LHCN-M2 (cell line): Measurements from ENCODE around the gene CXCR4. TPM values are rescaled to one million over a fixed set of nuclear protein-coding genes. Genes with fewer than 3 reads are reported as not detected.
"Not testable (repeated sequence)": the region's sequence is repeated elsewhere in the genome, so short reads cannot be mapped to it uniquely, and the experiment has no call there.

Source experiments
- DNase-seq: peaks from one replicate; pipeline ENCODE4 v3.0.0-alpha.2; 2012; ENCODE audit warnings: low read depth
- total RNA-seq: library from RNA; depleted of rRNA; stranded (reverse); fragments of >200 nt; gene quantifications from 2 replicates; pipeline ENCODE4 v1.2.3, GENCODE V29; 2014

Gene CXCR4
- total RNA-seq, 1 experiment from 2014 or later, result not detected

GRCh38 chr2:136115183-136115761 is 2.7 kb downstream of the CXCR4 start:
- DNase-seq, result no peak

DNA sequence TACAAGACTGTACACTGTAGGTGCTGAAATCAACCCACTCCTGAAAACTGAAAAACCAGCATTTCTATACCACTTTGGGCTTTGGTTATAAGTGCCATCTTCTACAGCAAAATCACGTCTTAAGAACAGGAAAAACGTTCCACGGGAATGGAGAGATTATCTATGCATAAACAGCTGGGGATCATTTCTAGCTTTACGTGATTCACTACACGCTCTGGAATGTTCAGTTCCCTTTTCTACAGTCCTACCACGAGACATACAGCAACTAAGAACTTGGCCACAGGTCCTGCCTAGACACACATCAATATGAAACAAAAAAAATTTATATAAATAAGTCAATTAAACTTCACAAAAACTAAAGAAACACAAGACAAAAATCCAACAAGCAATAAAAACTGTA is 3.6 kb downstream of the CXCR4 start:
- DNase-seq, result no peak

DNA sequence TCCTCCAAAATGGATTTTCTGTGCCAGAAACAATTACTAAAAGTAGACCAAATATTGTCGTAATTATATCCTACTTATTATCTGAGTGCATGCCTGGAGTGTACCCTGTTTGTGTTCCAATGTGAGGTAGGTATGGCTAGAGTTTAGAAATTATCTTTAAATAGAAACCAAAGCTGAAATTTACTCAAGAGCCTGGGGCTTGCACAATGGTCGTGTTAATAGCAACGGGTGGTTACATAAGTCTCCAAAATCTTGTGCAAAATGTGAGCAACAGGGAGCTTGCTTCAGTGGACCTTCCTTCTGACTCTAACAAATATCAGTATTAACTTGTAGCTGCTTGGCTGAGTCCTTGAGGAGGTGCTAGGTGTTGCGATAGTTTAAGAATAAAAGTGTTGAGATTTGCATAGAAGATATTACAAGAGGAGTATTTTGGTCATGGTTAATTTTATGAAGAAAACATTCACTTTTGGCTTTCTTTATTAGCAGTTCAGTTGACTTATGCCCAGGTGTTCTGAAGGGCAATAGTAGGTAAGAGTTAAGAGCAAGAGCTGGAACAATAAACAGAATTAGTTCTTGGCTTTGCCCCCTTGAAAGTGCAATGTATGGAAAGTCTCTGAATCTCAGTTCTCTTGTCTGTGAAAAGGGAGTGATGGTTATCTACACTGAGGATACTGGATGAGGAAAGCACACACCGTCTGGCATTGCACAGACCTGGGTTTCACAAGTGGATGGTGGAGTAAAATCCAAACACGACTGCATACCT is 4.6 kb downstream of the CXCR4 start:
- no peak for DNase-seq

DNA sequence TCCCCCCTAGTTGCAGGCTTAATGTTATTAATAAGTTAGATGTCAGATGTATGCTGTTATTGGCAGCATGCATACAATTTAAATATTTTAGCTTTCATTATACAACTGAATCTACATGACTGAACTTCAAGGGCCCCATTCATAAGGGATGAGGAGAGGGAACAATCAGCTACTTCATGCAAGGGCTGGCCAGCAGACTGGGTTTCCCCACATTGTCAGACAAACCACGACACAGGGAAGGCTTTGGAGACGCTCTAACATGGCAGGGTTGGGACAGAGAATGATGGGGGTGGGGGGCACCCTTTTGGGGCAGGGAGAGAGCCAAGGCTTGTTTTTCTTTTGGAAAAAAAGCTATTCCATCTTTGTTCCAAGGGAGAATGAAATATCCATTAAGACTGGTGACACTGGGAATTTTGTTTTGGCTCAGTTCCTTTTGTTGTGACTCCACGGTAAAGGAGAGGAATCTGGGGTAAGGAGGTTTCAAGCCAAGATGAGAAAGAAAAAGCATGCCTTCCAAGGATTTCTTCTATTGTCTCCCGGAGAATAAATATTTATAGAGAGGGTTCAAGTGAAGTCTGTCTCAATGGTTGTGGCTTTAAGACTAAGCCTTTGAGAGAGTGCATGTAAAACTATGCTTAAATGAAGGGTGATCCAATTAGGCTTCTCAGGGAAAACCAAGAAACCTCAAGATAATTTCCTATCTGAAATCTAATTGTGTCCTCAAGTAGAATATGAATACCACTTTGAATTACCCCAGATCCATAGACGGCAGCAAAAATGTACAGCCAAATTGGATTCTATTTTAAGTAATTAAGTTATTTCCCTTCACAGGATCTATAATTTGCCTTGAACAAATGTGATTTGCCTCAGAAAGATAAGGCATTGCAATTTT is 5.4 kb downstream of the CXCR4 start:
- no peak for DNase-seq

DNA sequence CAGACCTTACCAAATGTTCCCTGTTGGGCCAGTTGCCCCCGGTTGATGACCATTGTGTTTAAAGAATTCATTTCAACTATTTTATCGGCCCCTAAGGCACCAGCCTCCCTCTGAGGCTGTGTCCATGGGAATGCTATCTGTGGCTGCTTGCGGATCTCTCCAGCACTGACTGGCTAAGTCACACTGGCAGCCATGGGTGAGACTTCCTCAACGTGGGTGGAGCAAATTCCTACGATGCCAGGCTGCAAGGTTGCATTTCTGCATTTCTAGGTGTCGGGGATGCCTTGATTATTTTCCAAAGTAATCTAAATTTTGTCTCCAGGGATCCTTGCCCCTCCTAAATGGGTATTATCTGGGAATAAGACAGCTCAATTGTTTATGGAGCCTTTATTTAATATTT is 6.2 kb downstream of the CXCR4 start:
- no peak for DNase-seq

DNA sequence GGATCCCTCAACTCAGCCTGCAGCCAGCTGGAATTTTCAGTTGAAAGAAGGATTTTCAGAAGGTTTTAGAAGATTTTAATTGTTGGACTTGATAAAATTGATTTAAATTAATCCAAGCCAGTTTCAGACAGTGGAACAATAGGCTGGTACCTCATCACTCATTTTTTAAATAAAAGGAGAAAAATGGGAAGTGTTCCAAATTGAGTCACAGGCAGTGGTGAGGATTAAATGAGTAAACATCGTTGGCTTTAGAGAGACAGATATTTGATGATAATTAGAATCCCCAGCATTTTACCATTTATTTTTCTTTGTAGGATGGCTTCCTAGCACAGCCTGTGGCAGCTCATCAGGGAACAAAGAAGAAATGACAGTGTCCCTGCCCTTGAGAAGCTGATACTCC is 7.4 kb downstream of the CXCR4 start:
- no peak for DNase-seq

- no peak for DNase-seq
These were observed 9.5 kb downstream of the CXCR4 start for GRCh38 chr2:136108463-136108862.

- DNase-seq, result no peak
These were observed 10.6 kb downstream of the CXCR4 start for GRCh38 chr2:136107051-136108033.

GRCh38 chr2:136106505-136106904 is 11.4 kb downstream of the CXCR4 start:
- DNase-seq, result no peak

DNA sequence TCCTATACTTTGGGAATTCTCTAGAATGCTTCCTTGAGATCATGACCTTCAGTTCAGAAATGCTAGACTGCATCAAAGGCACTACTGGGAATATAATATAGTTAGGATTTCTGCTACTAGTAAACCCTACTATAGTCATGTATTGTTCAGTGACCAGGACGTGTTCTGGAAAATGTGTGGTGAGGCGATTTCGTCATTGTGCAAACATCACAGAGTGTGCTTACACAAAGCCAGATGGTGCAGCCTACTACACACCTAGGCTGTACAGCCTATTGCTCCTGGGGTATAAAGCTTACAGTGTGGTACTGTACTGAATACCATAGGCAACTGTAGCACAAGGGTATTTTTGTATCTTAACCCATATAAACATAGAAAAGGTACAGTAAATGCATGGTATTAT is 13.0 kb downstream of the CXCR4 start:
- no peak for DNase-seq

GRCh38 chr2:136101042-136101441 is 16.9 kb downstream of the CXCR4 start:
- no peak for DNase-seq

DNA sequence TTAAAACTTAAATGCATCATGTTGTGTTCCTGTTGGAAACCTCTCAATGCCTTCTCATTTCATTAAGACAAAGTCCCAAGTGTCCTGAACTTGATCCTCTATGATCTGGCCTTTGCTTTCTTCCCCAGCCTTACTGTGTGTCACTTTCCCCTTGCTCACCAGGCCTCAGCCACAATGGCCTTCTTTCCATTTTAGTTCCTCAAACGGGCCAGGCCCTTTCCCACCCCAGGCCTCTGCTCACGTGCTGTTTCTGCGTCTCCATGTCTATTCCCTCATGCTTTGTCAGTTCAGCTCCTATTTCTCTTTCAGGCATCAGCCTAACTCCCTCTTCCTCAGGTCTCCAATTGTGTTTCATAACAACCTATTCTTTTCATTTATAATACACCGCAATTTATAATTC is 19.5 kb downstream of the CXCR4 start:
- no peak for DNase-seq

DNA sequence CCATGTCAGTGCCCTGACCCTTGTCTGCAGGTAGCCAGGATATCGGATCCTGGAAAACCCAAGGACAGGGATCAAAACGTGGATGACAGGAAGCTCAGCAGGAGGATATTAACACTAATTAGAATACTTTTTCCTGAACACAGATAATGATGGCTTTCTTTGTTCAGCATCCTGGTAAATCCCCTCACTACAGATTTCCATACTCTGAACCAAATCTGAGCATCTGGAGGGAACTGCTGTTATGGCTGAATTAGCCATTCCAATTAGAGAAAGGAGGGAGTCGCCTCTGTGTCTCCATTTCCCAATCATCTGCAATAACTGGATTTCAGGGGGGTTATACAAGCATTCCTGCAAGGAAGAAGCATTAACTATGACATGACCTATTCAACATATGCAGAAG is 24.4 kb downstream of the CXCR4 start:
- DNase-seq, result no peak

- no peak for DNase-seq
These were observed 26.1 kb downstream of the CXCR4 start for GRCh38 chr2:136091899-136092298.

DNA sequence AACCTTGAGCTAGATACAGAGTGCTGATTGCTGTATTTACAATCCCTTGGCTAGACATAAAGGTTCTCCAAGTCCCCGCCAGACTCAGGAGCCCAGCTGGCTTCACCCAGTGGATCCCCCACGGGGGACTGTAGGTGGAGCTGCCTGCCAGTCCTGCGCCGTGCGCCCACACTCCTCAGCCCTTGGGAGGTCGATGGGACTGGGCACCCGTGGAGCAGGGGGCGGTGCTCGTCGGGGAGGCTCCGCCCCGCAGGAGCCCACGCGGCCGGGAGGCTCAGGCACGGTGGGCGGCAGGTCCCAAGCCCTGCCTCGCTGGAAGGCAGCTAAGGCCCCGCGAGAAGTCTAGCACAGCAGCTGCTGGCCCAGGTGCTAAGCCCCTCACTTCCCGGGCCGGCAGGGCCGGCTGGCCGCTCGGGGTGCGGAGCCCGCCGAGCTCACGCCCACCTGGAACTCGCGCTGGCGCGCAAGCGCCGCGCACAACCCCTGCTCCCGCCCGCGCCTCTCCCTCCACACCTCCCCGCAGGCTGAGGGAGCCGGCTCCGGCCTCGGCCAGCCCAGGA is 30.0 kb downstream of the CXCR4 start:
- not testable (repeated sequence) for DNase-seq

GRCh38 chr2:136086253-136087016 is 31.5 kb downstream of the CXCR4 start:
- DNase-seq, result no peak

DNA sequence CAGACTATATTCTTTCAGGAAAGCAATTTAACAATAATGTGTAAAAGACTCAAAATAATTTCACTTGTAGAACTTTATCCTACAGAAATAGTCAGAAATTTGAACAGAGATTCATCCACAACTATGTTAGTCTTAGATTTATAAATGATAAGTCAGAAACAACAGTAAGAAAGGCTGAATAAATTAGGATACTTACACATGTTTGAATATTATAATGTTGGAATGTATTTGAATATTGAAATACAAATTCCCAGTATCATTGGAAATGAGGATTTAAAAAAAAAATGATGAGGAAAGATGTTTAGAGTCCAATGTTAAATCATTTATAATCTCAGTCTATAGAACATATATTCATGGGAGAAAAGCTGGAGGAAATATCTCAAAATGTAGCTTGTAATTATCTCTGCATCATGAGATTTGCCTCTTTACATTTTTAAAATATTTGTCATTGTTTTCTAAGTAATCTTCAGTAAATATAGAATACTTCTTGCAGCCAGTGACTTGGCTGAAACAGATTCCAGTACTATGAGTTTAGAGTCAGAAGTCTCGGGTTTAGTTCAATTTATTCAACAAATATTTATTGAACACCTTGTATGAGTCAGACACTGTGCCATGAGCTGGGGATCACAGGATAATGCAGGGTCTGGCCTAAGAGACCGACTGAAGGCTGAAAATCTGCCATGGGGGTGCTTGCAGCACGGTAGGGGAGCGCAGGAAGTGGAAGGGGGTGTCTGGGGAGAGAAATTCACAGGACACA is 32.3 kb downstream of the CXCR4 start:
- no peak for DNase-seq

- no peak for DNase-seq
These were observed 36.3 kb downstream of the CXCR4 start for GRCh38 chr2:136081582-136082210.

DNA sequence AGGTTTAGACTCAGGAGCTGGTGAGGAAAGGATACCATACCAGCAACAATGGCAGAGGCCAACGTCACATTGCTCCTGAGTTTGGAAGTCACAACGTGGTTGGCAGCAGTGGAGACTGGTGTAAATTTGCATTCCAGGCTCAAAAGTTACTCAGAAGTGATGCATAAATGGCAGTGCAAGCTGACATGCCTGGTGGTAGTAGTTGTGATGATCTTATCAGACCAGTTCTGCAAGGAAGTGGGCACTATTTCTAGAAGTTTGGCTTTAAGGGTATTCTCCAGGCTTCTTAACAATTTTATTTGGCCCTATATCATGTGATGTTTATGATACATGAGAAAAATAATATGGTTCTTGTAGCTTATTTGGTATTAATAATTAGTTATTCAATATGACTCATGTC is 37.8 kb downstream of the CXCR4 start:
- DNase-seq, result no peak
